ENCODE data around the gene HBD.

- TF ChIP-seq CTCF (IDR thresholded peaks at IDR 0.05) (no peak), EZH2 (IDR thresholded peaks at IDR 0.05; ENCODE audit: borderline replicate concordance, insufficient read depth, low read depth, low read length, poor library complexity, severe bottlenecking) (no peak)
Observed at GRCh38 chr11:5274395-5274794, 40.1 kb upstream of the HBD start.
